Astrocyte (in vitro differentiated cells and primary cell): ENCODE measurements around the gene ISY1.

Experiments
- CTCF ChIP-seq: IDR thresholded peaks from 2 replicates; pipeline ENCODE4 v1.5.1; 2011; ENCODE audit warnings: low read depth, mild to moderate bottlenecking, inconsistent platforms, low read length, moderate library complexity; ENCODE audit not compliant: insufficient read depth
- EZH2 ChIP-seq: IDR thresholded peaks from 2 replicates; pipeline ENCODE4 v1.6.1; 2012; ENCODE audit warnings: mild to moderate bottlenecking, low read length, inconsistent platforms; ENCODE audit not compliant: insufficient read depth

DNA sequence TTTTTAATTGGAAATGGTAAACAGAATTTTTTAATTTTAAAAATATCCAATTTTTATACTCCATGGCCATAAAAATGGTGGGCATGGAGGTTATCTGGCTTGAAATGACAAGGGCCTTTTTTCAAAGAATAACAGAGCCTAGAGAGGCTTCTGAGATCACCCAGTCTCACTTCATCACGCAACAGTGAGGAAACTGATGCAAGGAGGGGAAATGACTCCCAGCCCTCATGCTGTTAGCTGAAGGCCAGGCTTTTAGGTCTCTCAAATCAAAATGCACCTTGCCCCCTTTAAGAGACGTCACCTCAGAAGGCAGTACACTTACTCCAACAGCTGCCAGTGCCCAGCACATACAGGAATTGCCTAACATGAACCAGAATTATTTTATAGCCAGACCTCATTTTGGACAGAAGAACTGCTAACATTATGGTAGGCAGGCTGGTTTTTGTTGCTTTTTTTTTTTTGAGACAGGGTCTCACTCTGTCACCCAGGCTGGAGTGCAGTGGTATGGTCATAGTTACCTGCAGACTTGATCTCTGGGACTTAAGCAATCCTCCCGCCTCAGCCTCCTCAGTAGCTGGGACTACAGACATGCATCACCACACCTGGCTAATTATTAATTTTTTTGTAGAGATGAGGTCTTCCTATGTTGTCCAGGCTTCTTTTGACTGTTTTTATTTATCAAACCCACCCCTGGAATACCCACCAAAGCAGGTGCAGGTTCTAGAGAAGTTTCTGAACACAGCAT is 48.4 kb downstream of the ISY1 start:
- TF ChIP-seq CTCF = no peak
- no peak for TF ChIP-seq EZH2
